Left lung (tissue), 10 donors: ENCODE data around the gene S1PR3. TPM values are rescaled to one million over a fixed set of nuclear protein-coding genes. Genes with fewer than 3 reads are reported as not detected.

ENCODE experiments used
- ATAC-seq: fragments of 200-7000 bp; cut with Tn5 transposase; one replicate; pipeline ENCODE4 v1.9.1; 2020; ENCODE audit warnings: moderate library complexity
- DNase-seq, 4 donors: peaks; one replicate each; pipeline ENCODE4 v3.0.0-alpha.2; 2013 to 2020
- H3K27ac ChIP-seq, 2 donors: fragments of 200-600 bp; sonication (generic) in 1 of 2; one replicate each; pipeline versions ENCODE4 v1.5.0 to v1.8.0; 2020 to 2021
- H3K27me3 ChIP-seq, 2 donors: fragments of 200-600 bp; sonication (generic) in 1 of 2; one replicate each; pipeline versions ENCODE4 v1.5.0 to v1.8.0; 2020 to 2021
- H3K36me3 ChIP-seq, 2 donors: fragments of 200-600 bp; sonication (generic) in 1 of 2; one replicate each; pipeline versions ENCODE4 v1.5.0 to v1.8.0; 2020 to 2021
- H3K4me1 ChIP-seq, 2 donors: fragments of 200-600 bp; one replicate each; pipeline ENCODE4 v1.8.0; 2021
- H3K4me3 ChIP-seq, 2 donors: fragments of 200-600 bp; sonication (generic) in 1 of 2; one replicate each; pipeline versions ENCODE4 v1.5.0 to v1.8.0; 2020 to 2021; ENCODE audit warnings: mild to moderate bottlenecking in 1 of 2
- H3K9me3 ChIP-seq, 2 donors: fragments of 200-600 bp; sonication (generic) in 1 of 2; one replicate each; pipeline versions ENCODE4 v1.5.0 to v1.8.0; 2020 to 2021
- intact Hi-C, 2 donors: fragments of 100-400 bp; cut with DNase I; formaldehyde crosslinking; loops; one replicate each; pipeline versions ENCODE4 v1.11.2 to v1.14.2; 2022
- polyA plus RNA-seq, 6 donors: library from polyadenylated mRNA; unstranded; fragments of 120-200 nt; gene quantifications; one replicate each; pipeline ENCODE4 v1.2.1, GENCODE V29; 2013; ENCODE audit not compliant: insufficient read length in 6 of 6
- total RNA-seq, 2 donors: library from RNA; stranded (reverse); fragmentation: NEBNext Ultra II Directional; extraction: Animal tissue kit (Norgen Biotek cat#: 25700); gene quantifications; one replicate each; pipeline ENCODE4 v1.2.1, GENCODE V29; 2021
- TF ChIP-seq, protein P1 (sequence below), 2 donors: fragments of 200-600 bp; sonication (generic) in 1 of 2; IDR thresholded peaks; one replicate each; pipeline versions ENCODE4 v1.5.0 to v1.8.0; 2021; ENCODE audit warnings: antibody characterized with exemption in 2 of 2
- donor health status: DM: no; HTN: yes; CAD: no.
- donor health status: DM: no; HTN: no; CAD: no.

Gene S1PR3
- total and polyA plus RNA-seq, 8 donors: 6.9 to 113 (median 82.0) TPM

DNA sequence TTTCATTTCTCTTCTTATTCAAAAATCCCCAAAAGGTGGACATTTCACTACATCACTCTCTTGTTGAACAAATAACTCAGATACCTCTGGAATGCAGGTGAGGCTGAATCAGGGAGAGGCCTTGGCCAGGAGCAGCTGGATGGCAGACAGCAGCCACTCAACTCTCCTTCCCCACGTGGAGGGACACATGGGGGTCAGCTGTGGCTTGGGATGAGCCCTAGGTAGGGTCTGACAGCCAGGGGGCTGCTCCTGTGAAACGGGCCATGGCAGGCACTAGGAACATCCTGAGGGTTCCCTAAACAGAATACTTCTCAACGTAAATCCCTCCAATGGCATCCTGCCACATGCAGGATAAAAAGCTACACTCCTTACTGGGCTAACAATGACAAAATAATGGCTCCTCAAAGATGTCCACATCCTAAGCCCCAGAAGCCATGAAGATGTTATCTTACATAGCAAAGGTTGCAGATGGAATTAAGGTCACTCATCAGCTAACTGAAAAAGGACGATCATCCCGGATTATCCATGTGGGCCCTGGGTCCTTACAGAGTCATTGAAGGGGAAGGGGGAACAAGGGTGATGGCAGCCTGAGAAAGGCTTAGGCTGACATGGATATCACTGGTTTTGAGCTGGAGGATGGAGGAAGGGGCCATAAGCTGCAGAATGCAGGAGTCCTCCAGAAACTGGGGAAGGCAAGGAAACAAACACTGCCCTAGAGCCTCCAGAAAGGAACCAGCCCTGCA lies 31.4 kb upstream of the S1PR3 start:
- TF ChIP-seq, protein P1, sequence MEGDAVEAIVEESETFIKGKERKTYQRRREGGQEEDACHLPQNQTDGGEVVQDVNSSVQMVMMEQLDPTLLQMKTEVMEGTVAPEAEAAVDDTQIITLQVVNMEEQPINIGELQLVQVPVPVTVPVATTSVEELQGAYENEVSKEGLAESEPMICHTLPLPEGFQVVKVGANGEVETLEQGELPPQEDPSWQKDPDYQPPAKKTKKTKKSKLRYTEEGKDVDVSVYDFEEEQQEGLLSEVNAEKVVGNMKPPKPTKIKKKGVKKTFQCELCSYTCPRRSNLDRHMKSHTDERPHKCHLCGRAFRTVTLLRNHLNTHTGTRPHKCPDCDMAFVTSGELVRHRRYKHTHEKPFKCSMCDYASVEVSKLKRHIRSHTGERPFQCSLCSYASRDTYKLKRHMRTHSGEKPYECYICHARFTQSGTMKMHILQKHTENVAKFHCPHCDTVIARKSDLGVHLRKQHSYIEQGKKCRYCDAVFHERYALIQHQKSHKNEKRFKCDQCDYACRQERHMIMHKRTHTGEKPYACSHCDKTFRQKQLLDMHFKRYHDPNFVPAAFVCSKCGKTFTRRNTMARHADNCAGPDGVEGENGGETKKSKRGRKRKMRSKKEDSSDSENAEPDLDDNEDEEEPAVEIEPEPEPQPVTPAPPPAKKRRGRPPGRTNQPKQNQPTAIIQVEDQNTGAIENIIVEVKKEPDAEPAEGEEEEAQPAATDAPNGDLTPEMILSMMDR (IDR thresholded peaks at IDR 0.05): no peak
- Histone ChIP-seq H3K27me3 (no peaks in the 10 kb centered on the region), H3K27ac (no peak overlapping the region), H3K36me3 (no peaks in the 10 kb centered on the region), H3K4me3 (no peak overlapping the region), H3K9me3 (no peaks in the 10 kb centered on the region), H3K4me1 (no peaks in the 10 kb centered on the region)
- ATAC-seq (no peak), DNase-seq (no peak)
- intact Hi-C loops: no loop called here

GRCh38 chr9:88960632-88961031 lies 30.6 kb upstream of the S1PR3 start:
- intact Hi-C loops: no loop called here

DNA sequence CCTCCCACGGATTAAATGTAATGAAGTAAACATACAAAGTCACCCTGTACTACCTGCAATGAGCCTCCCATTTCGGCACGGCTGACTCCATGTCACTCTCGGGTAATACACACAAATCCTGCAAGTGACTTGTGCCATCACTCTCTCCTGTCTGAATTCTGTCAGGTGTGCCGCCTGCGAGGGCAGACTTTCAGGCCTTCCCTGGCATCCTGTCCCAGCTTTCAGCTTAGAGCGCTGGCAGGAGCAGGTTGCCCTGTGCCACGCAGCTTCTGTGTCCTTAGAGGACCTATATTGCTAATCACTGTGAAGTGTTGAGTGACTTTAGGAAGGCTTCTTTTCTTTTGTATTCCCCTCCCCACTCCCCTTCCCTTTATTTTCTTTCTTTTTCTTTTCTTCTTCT lies 25.8 kb upstream of the S1PR3 start:
- H3K4me1 ChIP-seq: no peaks in the 10 kb centered on the region

More at GRCh38 chr9:88960632-88961031, 30.6 kb upstream of the S1PR3 start:
- H3K4me3 ChIP-seq: no peak overlapping the region
- H3K27ac ChIP-seq: no peak overlapping the region
- TF ChIP-seq, protein P1 (IDR thresholded peaks at IDR 0.05): no peak
- no peak for DNase-seq
- H3K9me3 ChIP-seq: no peaks in the 10 kb centered on the region
- no peak for ATAC-seq
- no peaks in the 10 kb centered on the region for H3K4me1 ChIP-seq
- no peaks in the 10 kb centered on the region for H3K27me3 ChIP-seq
- H3K36me3 ChIP-seq: no peaks in the 10 kb centered on the region

DNA sequence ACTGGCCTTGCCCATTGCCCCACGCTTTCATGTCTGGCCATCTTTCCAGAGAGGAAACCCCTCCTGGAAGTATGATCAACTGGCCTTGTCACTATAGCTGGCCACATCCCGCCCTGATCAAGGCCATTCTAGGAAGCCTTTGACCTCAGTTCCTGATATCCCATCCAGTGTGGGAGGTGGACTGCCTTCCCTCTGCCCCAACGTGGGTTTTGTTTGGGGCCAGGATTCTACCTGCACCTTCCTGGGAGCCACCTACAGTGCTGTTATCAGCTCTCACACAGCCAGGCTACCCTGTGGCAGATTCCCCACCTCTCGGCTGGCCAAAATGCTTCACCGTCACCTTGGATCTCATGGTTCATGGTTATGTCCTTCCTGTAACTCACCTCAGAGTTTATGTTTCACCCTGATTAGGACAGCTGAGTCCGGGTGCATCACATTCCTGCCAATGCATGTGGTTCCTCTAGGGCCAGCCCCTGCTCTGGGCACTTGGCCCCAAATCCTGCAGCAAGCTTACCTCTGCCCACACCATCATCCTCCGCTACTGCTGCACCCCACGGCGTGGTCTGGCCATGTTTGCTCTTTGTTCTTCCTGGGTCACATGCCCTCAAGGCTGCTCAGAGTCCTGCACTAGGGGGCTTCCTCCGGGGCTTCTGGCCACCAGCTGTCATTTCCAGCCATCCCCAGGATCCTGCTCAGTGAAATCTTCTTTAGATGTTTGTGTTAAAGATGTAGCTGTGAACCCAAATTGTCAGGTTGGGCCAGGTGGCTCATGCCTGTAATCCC lies 24.2 kb upstream of the S1PR3 start:
- Histone ChIP-seq H3K36me3 (no peaks in the 10 kb centered on the region), H3K27ac (no peak overlapping the region), H3K4me3 (no peak overlapping the region), H3K4me1 (no peaks in the 10 kb centered on the region), H3K9me3 (no peaks in the 10 kb centered on the region), H3K27me3 (no peaks in the 10 kb centered on the region)
- TF ChIP-seq, protein P1 (IDR thresholded peaks at IDR 0.05): no peak
- ATAC-seq: no peak
- no peak for DNase-seq
- intact Hi-C loops: no loop called here

More for the DNA sequence above, 25.8 kb upstream of the S1PR3 start:
- H3K27me3 ChIP-seq: no peaks in the 10 kb centered on the region
- DNase-seq: no peak
- no peak overlapping the region for H3K27ac ChIP-seq
- no peaks in the 10 kb centered on the region for H3K36me3 ChIP-seq
- TF ChIP-seq, protein P1 (IDR thresholded peaks at IDR 0.05): no peak
- no peaks in the 10 kb centered on the region for H3K9me3 ChIP-seq
- no peak for ATAC-seq
- intact Hi-C loops: no loop called here
- no peak overlapping the region for H3K4me3 ChIP-seq

DNA sequence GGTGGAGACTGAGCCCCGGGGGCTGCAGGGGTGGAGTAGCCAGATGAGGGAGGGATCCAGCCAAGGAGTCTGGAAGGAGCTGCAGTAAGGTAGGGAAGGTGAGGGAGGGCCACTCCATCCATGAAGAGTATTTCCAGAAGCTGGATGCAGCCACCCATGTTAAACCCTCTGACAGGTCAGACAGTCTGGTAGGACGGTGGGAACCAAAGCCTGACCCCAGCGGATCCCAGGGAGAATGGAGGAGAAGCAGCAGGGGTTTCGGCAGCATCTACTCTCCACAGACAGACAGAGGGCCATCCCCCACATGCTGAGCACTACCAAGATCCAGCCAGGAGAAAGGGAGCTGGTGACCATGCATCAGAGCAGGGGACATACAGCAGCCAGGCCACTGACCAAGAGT lies 22.5 kb upstream of the S1PR3 start:
- H3K27me3 ChIP-seq: no peaks in the 10 kb centered on the region
- no peak overlapping the region for H3K27ac ChIP-seq
- TF ChIP-seq, protein P1 (IDR thresholded peaks at IDR 0.05): no peak
- intact Hi-C loops: no loop called here
- no peak overlapping the region for H3K4me3 ChIP-seq
- no peaks in the 10 kb centered on the region for H3K4me1 ChIP-seq
- ATAC-seq: no peak
- DNase-seq: no peak
- H3K36me3 ChIP-seq: no peaks in the 10 kb centered on the region
- no peaks in the 10 kb centered on the region for H3K9me3 ChIP-seq
